H1 (cell line): ENCODE measurements around the gene TGM3. TPM values are rescaled to one million over a fixed set of nuclear protein-coding genes. Genes with fewer than 3 reads are reported as not detected.

Experiments
- CTCF ChIA-PET: fragments of 300-600 bp; sonication (Branson Sonifier 250); formaldehyde crosslinking; loops from one replicate; lab custom pipeline; 2021; ENCODE audit not compliant: partially characterized antibody; lab: Charles Lee
- POLR2A ChIA-PET: fragments of 300-600 bp; sonication (Branson Sonifier 250); formaldehyde crosslinking; loops from one replicate; lab custom pipeline; 2021; ENCODE audit warnings: inconsistent platforms; ENCODE audit not compliant: partially characterized antibody; lab: Charles Lee
- DNase-seq, 2 experiments: peaks; one replicate each; pipeline versions ENCODE4 v3.0.0 to v3.0.0-alpha.2; 2010 to 2022; ENCODE audit warnings: low spot score in 2 of 2, low read depth in 1 of 2, mixed read lengths in 1 of 2
- FAIRE-seq: peaks from 2 replicates; lab custom pipeline; 2011; peaks lifted over from hg19 to GRCh38; lab: Jason Lieb, UNC
- H2AFZ ChIP-seq: 2 replicates; pipeline ENCODE4 v1.8.1; 2012; ENCODE audit warnings: low read length, inconsistent platforms
- H2AK5ac ChIP-seq: 2 replicates; pipeline ENCODE4 v1.6.1; 2013; ENCODE audit warnings: low read depth, low read length
- H2BK120ac ChIP-seq: replicated peaks from 2 replicates; pipeline ENCODE3; 2013; ENCODE audit warnings: low read depth, low read length, inconsistent platforms
- H2BK12ac ChIP-seq: 2 replicates; pipeline ENCODE4 v1.6.1; 2013; ENCODE audit warnings: low read depth, low read length
- H2BK15ac ChIP-seq: 2 replicates; pipeline ENCODE4 v1.6.1; 2013; ENCODE audit warnings: low read length
- H2BK20ac ChIP-seq: 2 replicates; pipeline ENCODE4 v1.6.1; 2013; ENCODE audit warnings: low read length
- H2BK5ac ChIP-seq: 2 replicates; pipeline ENCODE4 v1.6.1; 2013; ENCODE audit warnings: low read depth, low read length
- H3K14ac ChIP-seq: 2 replicates; pipeline ENCODE4 v1.6.1; 2013; ENCODE audit warnings: inconsistent platforms; ENCODE audit not compliant: insufficient read length
- H3K18ac ChIP-seq: 2 replicates; pipeline ENCODE4 v1.6.1; 2013; ENCODE audit warnings: low read length; ENCODE audit errors: extremely low read depth
- H3K23ac ChIP-seq: 2 replicates; pipeline ENCODE4 v1.6.1; 2013; ENCODE audit warnings: inconsistent platforms; ENCODE audit not compliant: insufficient read length
- H3K23me2 ChIP-seq: 2 replicates; pipeline ENCODE4 v1.6.1; 2013; ENCODE audit warnings: low read depth, low read length
- H3K27ac ChIP-seq: 2 replicates; pipeline ENCODE4 v1.6.1; 2011; ENCODE audit warnings: low read depth, low read length, inconsistent platforms
- H3K27me3 ChIP-seq, 4 experiments: replicated peaks in 1 of 4; 1 replicate in 1 of 4; 2 replicates in 3 of 4; pipeline versions ENCODE4 v1.6.1 to v1.8.1; 2011 to 2013; ENCODE audit warnings: low read length in 3 of 4, mild to moderate bottlenecking in 3 of 4, inconsistent platforms in 2 of 4, mixed read lengths in 2 of 4, moderate library complexity in 1 of 4; ENCODE audit not compliant: control insufficient read depth in 3 of 4, insufficient read depth in 3 of 4; ENCODE audit errors: extremely low read depth in 1 of 4
- H3K36me3 ChIP-seq, 4 experiments: 2 replicates each; pipeline versions ENCODE4 v1.6.1 to v1.8.1; 2011 to 2013; ENCODE audit warnings: mild to moderate bottlenecking in 4 of 4, low read length in 3 of 4, moderate library complexity in 2 of 4, control low read depth in 1 of 4, inconsistent platforms in 1 of 4; ENCODE audit not compliant: insufficient read depth in 4 of 4, control insufficient read depth in 2 of 4
- H3K4ac ChIP-seq: replicated peaks from 2 replicates; pipeline ENCODE3; 2013; ENCODE audit warnings: low read length, low read depth, mixed read lengths, inconsistent platforms; ENCODE audit not compliant: insufficient read length
- H3K4me1 ChIP-seq, 4 experiments: replicated peaks in 1 of 4; 1 replicate in 1 of 4; 2 replicates in 3 of 4; pipeline versions ENCODE4 v1.6.1 to v1.8.1; 2011 to 2013; ENCODE audit warnings: low read length in 3 of 4, inconsistent platforms in 2 of 4, mixed read lengths in 1 of 4; ENCODE audit not compliant: insufficient read depth in 4 of 4, control insufficient read depth in 3 of 4
- H3K4me2 ChIP-seq, 2 experiments: 2 replicates each; pipeline versions ENCODE4 v1.6.1 to v1.8.1; 2011 to 2013; ENCODE audit warnings: low read depth in 2 of 2, low read length in 2 of 2, control low read depth in 1 of 2, inconsistent platforms in 1 of 2, mild to moderate bottlenecking in 1 of 2; ENCODE audit not compliant: insufficient read depth in 1 of 2
- H3K4me3 ChIP-seq, 4 experiments: fragments of 200-600, 300-600 bp in 1 of 4; sonication (generic), shearing (Covaris generic), sonication (Bioruptor Twin) in 1 of 4; 2 replicates each; pipeline versions ENCODE4 v1.5.1 to v1.8.1; 2011 to 2016; ENCODE audit warnings: low read length in 4 of 4, low read depth in 3 of 4, control low read depth in 2 of 4, inconsistent platforms in 2 of 4, mild to moderate bottlenecking in 2 of 4, mixed read lengths in 1 of 4, moderate library complexity in 1 of 4; ENCODE audit not compliant: insufficient read depth in 2 of 4; ENCODE audit errors: extremely low read depth in 1 of 4
- H3K56ac ChIP-seq: replicated peaks from 2 replicates; pipeline ENCODE3; 2013; ENCODE audit warnings: low read depth, mild to moderate bottlenecking, mixed read lengths, low read length, inconsistent platforms; ENCODE audit not compliant: insufficient read length
- H3K79me1 ChIP-seq: 2 replicates; pipeline ENCODE4 v1.6.1; 2013; ENCODE audit warnings: low read depth, low read length, control low read depth
- H3K79me2 ChIP-seq, 2 experiments: 2 replicates each; pipeline versions ENCODE4 v1.6.1 to v1.8.1; 2012 to 2013; ENCODE audit warnings: low read length in 2 of 2, mild to moderate bottlenecking in 2 of 2, inconsistent platforms in 1 of 2; ENCODE audit not compliant: insufficient read depth in 2 of 2, control insufficient read depth in 1 of 2
- H3K9ac ChIP-seq, 4 experiments: replicated peaks in 1 of 4; 1 replicate in 1 of 4; 2 replicates in 3 of 4; pipeline versions ENCODE4 v1.6.1 to v1.8.1; 2011 to 2013; ENCODE audit warnings: low read depth in 3 of 4, low read length in 3 of 4, control low read depth in 2 of 4, mild to moderate bottlenecking in 2 of 4, moderate library complexity in 2 of 4, inconsistent platforms in 1 of 4; ENCODE audit errors: extremely low read depth in 1 of 4
- H3K9me3 ChIP-seq, 2 experiments: 2 replicates each; pipeline versions ENCODE4 v1.6.1 to v1.8.1; 2012 to 2013; ENCODE audit warnings: mild to moderate bottlenecking in 2 of 2, moderate library complexity in 2 of 2, control low read depth in 1 of 2, inconsistent platforms in 1 of 2, low read depth in 1 of 2, low read length in 1 of 2, mixed read lengths in 1 of 2; ENCODE audit not compliant: insufficient read depth in 2 of 2
- H4K20me1 ChIP-seq, 2 experiments: replicated peaks in 1 of 2; 2 replicates each; pipeline versions ENCODE3 to v1.8.1; 2011 to 2013; ENCODE audit warnings: inconsistent platforms in 2 of 2, low read length in 2 of 2, mild to moderate bottlenecking in 1 of 2; ENCODE audit not compliant: insufficient read depth in 2 of 2, control insufficient read depth in 1 of 2
- H4K5ac ChIP-seq: 2 replicates; pipeline ENCODE4 v1.6.1; 2013; ENCODE audit warnings: low read length, low read depth, mixed read lengths, inconsistent platforms; ENCODE audit not compliant: insufficient read length
- H4K8ac ChIP-seq: 2 replicates; pipeline ENCODE4 v1.8.0; 2013; ENCODE audit warnings: mild to moderate bottlenecking, moderate library complexity, low read length, inconsistent platforms; ENCODE audit not compliant: insufficient read depth; ENCODE audit errors: extremely low read depth
- H4K91ac ChIP-seq: replicated peaks from 2 replicates; pipeline ENCODE3; 2013; ENCODE audit warnings: low read length, mixed read lengths, inconsistent platforms; ENCODE audit not compliant: insufficient read length
- ASH2L ChIP-seq: fragments of 200-600, 300-600 bp; sonication (generic); IDR thresholded peaks from one replicate; pipeline ENCODE4 v1.7.1; 2017; ENCODE audit warnings: low read length
- BCL11A ChIP-seq, 2 experiments: IDR thresholded peaks; one replicate each; pipeline ENCODE4 v1.6.1; 2011; ENCODE audit warnings: low read depth in 2 of 2, low read length in 2 of 2, mild to moderate bottlenecking in 2 of 2
- CHD2 ChIP-seq: IDR thresholded peaks from 2 replicates; pipeline ENCODE4 v1.6.1; 2012; ENCODE audit warnings: low read length, improper control_type of control experiment
- CREB1 ChIP-seq: IDR thresholded peaks from 2 replicates; pipeline ENCODE4 v1.6.1; 2012; ENCODE audit warnings: inconsistent platforms
- RNF2 ChIP-seq: fragments of 200-900, 300-1000 bp; sonication (generic); IDR thresholded peaks from 2 replicates; pipeline ENCODE4 v1.7.1; 2016; ENCODE audit warnings: borderline replicate concordance, low read depth, mild to moderate bottlenecking, antibody characterized with exemption, low read length; ENCODE audit not compliant: poor library complexity, severe bottlenecking; ENCODE audit errors: missing control alignments
- SIX5 ChIP-seq: IDR thresholded peaks from 2 replicates; pipeline ENCODE4 v1.6.1; 2011; ENCODE audit warnings: mild to moderate bottlenecking, low read depth, low read length
- WGBS, 2 experiments: shearing (Covaris generic) in 1 of 2; methylation state at CpG; one replicate each; pipeline versions ENCODE4 v1.1.6 to v1.1.7; 2013 to 2015; ENCODE audit warnings: low lambda C conversion rate in 2 of 2, mixed read lengths in 2 of 2, inconsistent platforms in 1 of 2, low coverage in 1 of 2, missing lambda C conversion rate in 1 of 2; ENCODE audit not compliant: insufficient replicate concordance in 2 of 2, insufficient coverage in 1 of 2, insufficient read length in 1 of 2; ENCODE audit errors: extremely low coverage in 1 of 2, missing lambda C conversion rate in 1 of 2; 5-methylcytosine and 5-hydroxymethylcytosine counted together
- polyA plus RNA-seq, 7 experiments: library from polyadenylated mRNA; depleted of rRNA in 3 of 7; stranded (reverse) in 5 of 7; unstranded in 2 of 7; fragments of >200 nt in 5 of 7; fragments of 200-250 nt in 2 of 7; gene quantifications; 1 replicate in 5 of 7; 2 replicates in 1 of 7; 4 replicates in 1 of 7; pipeline versions ENCODE4 v1.2.1 to v1.2.3, GENCODE V29; 2011 to 2013; ENCODE audit warnings: missing spikeins in 2 of 7, mixed read lengths in 2 of 7
- total RNA-seq: library from RNA; stranded (reverse); fragmentation: NEBNext Ultra II Directional; extraction: Animal tissue kit (Norgen Biotek cat#: 25700); gene quantifications from 2 replicates; pipeline ENCODE4 v1.2.1, GENCODE V29; 2021
- TF ChIP-seq, protein P1 (sequence below): IDR thresholded peaks from 2 replicates; pipeline ENCODE4 v1.6.1; 2012; ENCODE audit warnings: low read length, inconsistent platforms

Gene TGM3
- total and polyA plus RNA-seq, 2 of the 8 experiments (the other 6 are each of a cell fraction or from before 2014, with no cell fraction given) = 0.12 TPM; not detected in 1

GRCh38 chr20:2340823-2341222 is 45.0 kb downstream of the TGM3 start:
- FAIRE-seq = no peak
- TF ChIP-seq ASH2L (no peak), BCL11A (IDR thresholded peaks at IDR 0.05; ENCODE audit: low read depth in 2 of 2, low read length in 2 of 2) (no peak), CREB1 (no peak), SIX5 (no peak), CHD2 (no peak), RNF2 (no peak)
- TF ChIP-seq, protein P1, sequence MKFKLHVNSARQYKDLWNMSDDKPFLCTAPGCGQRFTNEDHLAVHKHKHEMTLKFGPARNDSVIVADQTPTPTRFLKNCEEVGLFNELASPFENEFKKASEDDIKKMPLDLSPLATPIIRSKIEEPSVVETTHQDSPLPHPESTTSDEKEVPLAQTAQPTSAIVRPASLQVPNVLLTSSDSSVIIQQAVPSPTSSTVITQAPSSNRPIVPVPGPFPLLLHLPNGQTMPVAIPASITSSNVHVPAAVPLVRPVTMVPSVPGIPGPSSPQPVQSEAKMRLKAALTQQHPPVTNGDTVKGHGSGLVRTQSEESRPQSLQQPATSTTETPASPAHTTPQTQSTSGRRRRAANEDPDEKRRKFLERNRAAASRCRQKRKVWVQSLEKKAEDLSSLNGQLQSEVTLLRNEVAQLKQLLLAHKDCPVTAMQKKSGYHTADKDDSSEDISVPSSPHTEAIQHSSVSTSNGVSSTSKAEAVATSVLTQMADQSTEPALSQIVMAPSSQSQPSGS = no peak
- TF ChIP-seq, all 59 proteins: peak for 0
- POLR2A ChIA-PET = no interaction called here
- H3K4ac ChIP-seq = no peak overlapping the region
- no peak overlapping the region for H2AK5ac ChIP-seq
- H2BK5ac ChIP-seq = no peak overlapping the region
- no peaks in the 10 kb centered on the region for H3K79me1 ChIP-seq
- H4K8ac ChIP-seq = 0 out of 2 replicates have a peak overlapping the region, but pooled peaks have one; percentile 7
- no peak overlapping the region for H3K18ac ChIP-seq
- H4K20me1 ChIP-seq = no peaks in the 10 kb centered on the region
- no peak overlapping the region for H2BK15ac ChIP-seq
- no peak overlapping the region for H3K27ac ChIP-seq
- no peak overlapping the region for H3K14ac ChIP-seq
- no peak overlapping the region for H2BK120ac ChIP-seq
- H3K36me3 ChIP-seq = no peaks in the 10 kb centered on the region
- no peak overlapping the region for H3K56ac ChIP-seq
- H3K27me3 ChIP-seq = no peaks in the 10 kb centered on the region
- no peak overlapping the region for H4K5ac ChIP-seq
- 93% methylated on average over 6 of the region's 6 CpGs; no CpG with 5 or more reads in 1 of the 2 experiments for WGBS, 2 experiments
- no peak overlapping the region for H3K23ac ChIP-seq
- H3K9me3 ChIP-seq = no peaks in the 10 kb centered on the region
- no peak overlapping the region for H3K4me3 ChIP-seq
- H3K4me2 ChIP-seq = no peak overlapping the region
- no peaks in the 10 kb centered on the region for H3K23me2 ChIP-seq
- no peaks in the 10 kb centered on the region for H3K4me1 ChIP-seq
- no peak overlapping the region for H2BK12ac ChIP-seq
- no peak overlapping the region for H3K9ac ChIP-seq
- CTCF ChIA-PET = interaction anchor here (1.0 to 4.6 kb wide), 8 partner anchors 28 to 159 kb away, joined by 3 to 31 read pairs (median 4); no protein-coding TSS in a partner anchor
- peak in 1 of 2 experiments; percentile 16 for DNase-seq
- H2AFZ ChIP-seq = no peak overlapping the region; the same call in 1 of the 2 replicates
- H2BK20ac ChIP-seq = no peak overlapping the region
- H3K79me2 ChIP-seq = no peaks in the 10 kb centered on the region
- no peak overlapping the region for H4K91ac ChIP-seq
